ENCODE data around the gene DPP6.

The DPP6 gene

DNA sequence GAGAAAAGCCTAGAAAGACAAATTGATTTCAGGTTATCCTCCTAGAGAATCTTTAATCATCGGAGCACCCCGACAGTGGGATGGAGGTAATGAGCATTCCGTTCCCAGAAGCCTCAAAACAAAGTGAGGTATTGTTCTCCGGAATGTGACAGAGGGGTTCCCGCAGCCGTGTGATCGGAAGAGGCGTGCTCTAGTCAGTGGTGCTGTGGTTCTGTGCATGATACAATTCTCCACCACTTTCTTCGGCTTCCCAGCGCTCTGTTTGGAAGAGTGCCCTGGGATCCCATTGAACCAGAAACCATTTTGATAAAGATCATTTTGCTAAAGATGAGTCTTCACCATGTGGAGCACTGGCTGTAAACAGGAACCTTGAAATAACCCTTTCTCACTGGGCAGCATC, 516.1 kb downstream of the DPP6 start:
- no peak for DNase-seq

DNA sequence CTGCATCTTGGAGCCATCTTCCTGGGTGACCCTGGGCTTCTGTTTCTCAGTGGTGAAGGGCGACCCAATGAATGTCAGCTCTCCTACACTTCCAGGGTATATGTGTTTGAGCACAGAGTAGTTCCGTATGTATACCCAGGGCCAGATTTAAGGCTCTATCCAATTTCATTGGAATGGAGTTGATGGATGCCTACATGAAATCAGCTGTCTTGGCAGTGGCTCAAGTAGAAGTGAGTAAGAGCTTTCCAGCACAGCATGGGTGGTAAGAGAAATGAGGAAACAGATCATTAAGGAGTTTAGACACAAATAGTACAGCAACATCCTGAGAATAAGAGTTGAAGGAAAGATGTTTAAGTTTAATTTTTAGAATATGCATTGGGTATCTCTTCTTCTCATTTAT, 517.7 kb downstream of the DPP6 start:
- no peak for DNase-seq

DNA sequence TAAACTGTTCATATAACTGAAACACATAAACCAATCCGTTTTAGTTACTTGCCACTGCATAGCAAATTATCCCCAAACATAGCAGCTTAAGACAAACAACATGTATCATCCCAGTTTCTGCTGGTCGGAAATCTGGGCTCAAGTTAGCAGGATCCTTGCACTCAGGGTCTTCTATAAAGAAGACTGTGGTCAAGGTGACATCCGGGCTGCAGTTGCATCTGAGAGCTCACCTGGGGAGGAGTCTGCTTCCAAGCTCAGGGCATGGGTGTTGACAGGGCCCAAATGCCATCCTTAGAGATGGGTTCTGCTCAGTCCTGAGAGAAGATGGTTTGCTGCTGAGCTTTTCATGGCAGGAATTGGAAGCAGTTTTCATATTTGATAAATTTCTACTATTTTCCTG, 519.6 kb downstream of the DPP6 start:
- DNase-seq, result no peak

DNA sequence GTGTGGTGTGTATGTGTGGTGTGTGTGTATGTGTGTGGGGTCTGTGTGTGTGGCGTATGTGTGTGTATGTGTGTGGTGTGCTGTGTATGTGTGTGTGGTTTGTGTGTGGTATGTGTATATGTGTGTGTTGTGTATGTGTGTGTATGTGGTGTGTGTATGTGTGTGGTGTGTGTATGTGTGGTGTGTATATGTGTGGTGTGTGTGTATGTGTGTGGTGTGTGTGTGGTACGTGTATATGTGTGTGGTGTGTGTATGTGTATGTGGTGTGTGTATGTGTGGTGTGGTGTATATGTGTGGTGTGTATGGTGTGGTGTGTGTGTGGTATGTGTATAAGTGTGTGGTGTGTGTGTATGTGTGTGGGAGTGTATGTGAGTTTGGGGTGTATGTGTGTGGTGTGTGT, 522.0 kb downstream of the DPP6 start:
- no peak for DNase-seq

DNA sequence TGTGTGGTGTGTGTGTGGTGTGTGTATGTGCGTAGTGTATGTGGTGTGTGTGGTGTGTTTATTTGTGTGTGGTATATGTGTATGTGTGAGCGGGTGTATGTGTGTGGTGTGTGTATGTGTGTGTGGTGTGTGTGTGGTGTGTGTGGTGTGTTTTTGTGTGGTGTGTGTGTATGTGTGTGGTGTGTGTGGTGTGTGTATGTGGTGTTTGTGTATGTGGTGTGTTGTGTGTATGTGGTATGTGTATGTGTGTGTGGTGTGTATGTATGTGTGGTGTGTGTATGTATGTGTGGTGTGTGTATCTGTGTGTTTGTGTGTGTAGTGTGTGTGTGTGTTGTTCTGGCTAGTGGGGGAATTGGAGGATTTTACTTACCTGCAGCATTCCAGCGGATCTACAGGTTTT, 523.3 kb downstream of the DPP6 start:
- no peak for DNase-seq

DNA sequence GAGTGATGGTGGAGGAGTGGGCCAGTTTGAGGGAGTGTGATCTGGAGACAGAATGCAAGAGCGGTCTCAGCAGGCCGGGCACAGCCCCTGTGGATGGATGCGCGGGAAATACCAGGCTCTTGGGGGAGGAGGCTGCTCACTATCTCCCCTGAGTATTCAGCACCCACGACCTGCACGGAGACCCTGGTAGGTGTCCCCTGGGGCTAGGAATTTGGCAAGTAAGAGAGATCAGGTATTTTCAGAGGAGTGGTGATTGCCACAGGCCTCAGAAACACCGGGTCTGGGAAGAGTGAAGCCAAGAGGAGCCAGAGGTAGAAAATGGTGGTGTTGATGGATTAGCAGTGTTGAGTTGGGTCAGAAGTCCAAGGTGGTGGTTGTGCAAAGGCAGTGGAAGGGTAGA, 524.4 kb downstream of the DPP6 start:
- DNase-seq, result no peak

DNA sequence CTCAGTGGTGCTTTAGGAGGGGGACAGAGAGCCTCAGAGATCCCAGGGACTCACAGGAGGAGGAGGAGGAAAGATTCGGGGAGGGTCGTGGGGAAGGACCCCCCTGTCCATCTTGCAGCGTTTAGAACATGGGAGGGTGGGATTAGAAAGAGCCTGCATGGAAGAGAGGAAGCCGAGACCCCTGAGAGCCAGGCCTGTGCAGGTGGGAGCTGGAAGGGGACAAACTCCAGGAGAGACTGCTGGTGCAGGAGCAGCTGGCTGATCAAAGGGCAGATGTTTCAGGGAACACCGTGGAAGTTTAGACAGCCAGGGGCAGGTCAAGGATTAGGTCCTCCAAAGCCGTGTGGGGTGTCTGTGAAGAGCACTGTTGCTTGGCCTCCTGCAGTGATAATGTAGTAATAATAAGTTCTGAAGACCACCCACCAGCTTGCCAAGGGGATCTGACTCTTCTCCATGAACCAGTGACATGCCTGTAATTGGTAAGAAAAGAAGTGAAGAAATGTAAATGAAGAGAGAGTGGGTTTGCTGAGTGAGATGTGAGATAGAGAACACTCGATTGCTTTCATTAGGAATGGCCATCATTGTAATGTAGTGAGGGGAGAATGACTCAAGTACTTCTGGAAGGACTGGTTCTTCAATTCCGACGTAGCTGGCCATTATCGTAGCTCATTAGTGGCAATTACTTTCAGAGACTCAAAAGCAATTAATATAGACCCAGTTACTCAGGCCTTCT, 525.1 kb downstream of the DPP6 start:
- no peak for DNase-seq

DNA sequence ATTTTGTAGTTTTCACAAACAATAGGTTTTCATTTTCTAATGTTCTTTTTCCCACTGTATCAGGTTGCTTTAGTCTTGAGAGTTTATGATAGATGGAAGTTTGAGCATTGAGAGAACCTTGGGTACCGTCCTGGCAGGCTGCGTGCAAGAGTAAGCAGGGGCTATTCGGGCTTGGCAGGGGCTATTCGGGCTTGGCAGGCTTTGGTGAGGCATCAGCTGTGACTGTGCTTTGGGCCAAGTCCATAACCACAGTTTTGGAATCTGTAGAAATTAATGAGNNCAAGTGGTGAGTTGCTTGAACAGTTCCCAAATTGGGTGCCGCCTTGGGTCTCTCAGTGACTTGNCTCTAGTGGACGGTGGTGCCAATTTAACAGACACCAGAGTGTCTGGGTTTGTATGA, 526.1 kb downstream of the DPP6 start:
- no peak for DNase-seq

DNA sequence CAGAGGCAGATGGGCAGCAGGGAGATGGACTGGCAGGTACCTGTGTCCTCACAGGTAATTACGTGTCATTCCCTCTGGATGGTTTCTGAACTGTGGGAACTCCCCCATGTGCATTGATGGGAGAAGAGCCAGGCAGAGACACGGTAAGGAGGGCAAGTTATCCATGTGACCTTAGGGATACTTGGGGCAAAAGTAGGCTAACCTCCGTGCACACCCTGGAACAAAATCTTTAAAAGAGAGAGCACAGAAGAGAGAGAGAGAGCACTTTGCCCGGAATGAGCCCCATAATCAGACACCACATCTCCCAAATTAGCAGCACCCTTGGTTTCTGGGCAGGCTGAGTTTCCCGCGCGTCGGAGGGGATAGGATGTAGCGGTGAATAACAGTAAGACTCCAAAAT, 527.5 kb downstream of the DPP6 start:
- DNase-seq, result no peak

DNA sequence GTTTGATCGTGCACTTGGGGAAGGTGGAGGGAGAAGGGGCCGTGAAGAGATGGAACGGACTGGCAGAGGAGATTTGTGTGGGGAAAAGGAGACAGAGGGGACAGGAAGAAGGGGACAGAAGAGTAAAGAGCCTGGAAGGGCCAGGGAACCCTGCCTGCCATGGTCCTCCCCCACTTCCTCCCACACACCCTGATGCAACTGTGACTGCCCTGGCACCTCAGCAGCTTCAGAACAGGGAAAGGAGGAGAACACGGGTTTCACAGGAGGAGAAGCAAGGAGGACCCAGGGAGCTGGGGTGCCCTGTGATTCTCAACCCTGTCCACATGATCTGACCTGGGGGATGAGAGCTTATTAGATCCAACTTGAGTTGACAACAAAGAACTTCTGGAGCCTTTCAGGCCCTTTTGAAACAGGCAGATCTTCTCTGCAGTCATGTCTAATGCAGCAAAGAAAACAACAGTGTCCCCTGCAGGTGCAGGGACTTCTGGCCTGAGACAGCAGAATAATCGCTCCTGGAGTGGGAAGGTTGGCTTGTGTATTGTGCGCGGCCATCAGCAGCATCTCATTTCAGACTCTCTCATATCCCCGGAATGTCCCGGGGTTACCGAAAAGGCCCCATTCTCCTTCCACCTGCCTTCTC, 529.2 kb downstream of the DPP6 start:
- no peak for DNase-seq

DNA sequence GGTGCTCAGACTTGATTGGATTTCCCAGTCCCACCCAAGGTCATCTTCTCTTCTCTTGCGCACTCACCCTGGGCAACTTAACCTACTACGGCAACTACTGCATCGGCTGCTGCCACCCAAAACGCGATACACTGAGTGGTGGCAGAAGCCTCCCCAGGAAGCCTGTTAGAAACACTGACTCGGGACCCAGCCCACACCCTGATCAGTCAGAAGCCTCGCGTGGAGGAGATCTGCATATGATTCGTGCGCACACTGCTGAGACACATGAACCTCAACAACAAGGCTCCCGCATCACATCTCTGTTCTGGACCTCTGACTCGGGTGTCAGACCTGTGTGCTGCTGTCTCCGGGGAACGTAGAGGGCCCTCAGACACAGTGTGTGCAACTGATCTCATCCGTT, 531.3 kb downstream of the DPP6 start:
- no peak for DNase-seq

DNA sequence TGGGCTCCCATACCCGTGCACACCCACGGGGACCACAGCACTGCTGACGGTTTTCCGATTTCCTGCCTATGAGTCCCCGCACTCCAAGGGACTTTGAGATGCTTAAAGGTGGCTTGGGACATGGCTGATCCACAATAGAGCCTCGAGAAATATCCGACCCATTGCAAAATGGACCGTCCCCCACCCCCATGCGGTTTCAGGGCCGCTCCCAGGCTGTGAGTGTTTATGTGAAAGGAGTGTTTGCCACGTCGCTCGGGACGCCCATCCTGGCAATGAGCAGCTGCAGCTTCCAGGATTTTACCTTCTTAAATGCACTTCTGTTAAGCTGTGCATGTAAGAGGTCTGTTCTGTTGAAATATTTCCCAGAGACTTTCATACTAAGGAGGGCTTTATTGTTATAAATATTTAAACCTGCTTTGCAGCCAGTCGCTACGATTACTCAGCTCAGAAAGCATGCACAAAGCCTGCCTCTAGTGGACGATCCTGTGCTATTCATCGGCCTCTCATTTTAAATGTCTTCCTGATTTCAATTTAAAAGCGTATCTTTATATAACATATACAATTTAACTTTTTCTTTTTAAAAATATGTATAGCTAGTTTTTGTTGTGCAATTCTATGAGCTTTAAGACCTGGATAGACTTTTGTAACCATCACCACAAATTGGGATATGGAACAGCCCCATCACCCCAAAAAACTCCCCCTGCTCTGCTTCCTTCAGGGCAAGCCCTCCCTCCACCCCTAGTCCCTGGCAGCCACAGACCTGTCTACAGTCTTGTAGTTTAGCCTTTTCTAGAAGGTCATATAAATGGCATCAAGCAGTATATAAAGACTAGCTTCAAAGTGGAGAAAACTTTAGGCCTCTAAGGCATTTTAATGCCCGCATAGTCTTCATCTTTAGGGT, 532.4 kb downstream of the DPP6 start:
- no peak for DNase-seq

DNA sequence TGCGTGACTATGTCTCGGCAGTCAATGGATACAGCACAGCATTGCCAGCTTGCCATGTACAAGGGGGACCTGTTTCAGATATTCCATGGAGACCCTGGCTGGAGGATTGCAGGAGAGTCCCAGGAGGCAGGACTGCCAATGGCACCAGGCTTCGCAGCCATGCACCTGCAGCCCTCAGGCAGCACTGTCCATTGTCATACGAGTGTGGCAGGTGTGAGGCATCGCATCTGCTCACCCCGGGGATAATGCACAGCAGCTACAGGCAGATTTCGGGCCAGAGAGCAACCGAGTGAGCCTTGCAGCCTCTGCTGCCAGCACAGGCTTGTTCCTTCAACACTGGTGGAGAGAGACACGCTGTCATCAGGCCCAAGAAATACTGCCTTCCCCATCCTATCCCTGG, 535.6 kb downstream of the DPP6 start:
- no peak for DNase-seq

DNA sequence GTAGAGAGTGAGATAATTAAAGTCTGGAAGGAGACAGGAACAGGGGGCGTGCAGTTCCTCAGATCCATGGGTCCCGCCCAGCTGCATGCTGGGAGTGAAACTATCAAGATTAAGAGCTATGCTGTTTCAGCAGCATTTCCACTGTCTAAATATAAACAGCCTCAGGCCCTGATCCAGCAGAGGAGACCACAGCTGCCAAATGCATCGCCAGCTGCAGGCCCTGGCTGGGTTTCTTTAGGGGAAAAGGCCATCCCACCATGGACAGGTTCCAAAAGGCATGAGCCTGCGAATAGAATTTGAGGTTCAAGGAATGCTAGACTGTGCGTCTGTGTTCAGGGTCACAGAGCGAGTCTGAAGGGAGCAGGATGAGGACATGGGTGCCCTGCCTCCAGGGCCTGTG, 539.3 kb downstream of the DPP6 start:
- DNase-seq, result no peak

DNA sequence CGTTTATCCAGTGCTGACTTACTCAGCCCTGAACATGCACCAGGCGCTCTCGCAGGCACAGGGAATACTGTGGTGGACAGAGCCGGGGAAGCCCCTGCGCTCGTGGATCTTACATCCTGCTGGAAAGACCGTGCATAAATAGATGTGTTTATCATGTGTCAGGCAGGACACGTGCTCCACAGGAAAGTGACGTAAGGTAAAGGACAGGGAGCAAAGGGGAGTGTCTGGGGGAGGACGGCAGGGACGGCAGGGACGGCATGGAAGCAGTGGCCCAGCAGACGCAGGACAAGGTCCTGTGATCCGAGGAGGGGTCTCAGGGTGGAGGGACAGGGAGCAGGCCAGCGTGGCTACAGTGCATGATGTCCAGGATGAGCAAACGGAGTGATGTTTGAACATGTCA, 540.2 kb downstream of the DPP6 start:
- no peak for DNase-seq

DNA sequence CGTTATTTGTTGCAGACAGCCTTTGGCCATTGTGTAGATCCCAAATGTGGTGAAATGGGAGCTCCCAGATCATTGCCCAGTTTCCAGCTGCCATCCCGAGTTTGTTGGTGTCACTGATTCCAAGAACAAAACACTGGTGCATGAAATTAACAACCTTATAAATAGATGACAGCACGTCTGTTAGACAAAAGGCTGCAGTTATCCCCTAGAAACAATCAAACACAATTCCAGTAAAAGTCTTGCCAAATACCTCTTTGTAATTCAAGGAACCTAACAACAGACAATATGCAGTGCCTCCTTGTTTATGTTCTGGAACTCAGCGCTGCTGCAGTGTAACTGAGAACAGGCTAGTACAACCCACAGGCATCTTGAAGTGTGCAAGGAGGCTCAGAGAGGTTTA, 546.2 kb downstream of the DPP6 start:
- no peak for DNase-seq

DNA sequence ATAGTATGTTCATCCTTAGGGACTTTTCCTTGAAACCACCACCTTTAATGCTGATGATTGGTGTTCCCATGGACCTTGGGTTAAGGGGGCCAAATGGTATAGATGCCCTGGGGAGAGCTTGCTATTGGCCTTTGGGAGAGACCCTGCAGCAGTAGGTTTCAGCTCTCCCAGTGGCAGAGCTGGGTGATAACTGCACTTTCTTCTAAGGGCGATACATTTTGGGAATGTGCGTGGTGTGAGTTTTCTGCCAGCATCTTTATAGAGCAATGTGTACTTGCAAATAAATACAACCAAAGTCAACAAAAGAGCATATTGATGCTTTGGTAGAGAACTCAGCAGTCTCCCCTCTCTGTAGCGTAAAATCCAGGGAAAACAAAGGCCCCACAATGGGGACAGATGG, 546.7 kb downstream of the DPP6 start:
- no peak for DNase-seq

DNA sequence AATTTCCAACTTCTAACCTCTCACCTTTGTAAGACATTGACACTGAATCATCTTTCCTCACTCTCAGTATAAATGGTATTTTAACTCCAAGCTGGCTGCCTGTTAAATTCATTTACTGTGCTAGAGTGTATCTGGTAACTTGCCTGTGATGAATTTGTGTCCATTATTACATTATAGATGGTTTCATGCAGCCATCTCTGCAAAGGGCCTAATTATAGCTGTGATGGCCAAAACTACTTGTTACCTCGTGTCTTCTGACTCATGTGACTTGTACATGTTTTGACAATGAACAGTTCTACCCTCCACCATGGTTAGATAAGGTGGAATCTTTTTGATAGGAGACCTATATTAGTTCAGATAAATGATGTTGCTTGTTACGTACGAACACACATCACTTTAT, 558.7 kb downstream of the DPP6 start:
- DNase-seq, result no peak

DNA sequence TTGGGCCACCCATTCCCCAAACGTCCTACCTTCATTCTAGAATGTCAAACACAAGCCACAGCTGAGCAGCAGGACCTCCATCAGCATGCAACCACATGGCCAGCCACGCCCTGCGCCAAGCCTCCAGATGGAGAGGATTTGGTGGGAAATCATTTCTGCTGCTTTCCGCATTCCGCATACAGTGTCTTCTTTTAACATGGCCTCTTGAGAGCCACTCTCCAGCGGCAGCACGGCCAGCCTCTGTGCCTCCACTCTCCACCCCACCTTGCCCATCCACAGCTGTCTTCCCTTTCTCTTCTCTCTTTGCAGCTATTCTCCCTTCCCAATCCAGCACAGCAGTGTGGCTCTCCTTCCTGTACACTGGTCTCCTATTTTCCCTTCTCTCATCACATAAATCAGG, 561.6 kb downstream of the DPP6 start:
- DNase-seq, result no peak

DNA sequence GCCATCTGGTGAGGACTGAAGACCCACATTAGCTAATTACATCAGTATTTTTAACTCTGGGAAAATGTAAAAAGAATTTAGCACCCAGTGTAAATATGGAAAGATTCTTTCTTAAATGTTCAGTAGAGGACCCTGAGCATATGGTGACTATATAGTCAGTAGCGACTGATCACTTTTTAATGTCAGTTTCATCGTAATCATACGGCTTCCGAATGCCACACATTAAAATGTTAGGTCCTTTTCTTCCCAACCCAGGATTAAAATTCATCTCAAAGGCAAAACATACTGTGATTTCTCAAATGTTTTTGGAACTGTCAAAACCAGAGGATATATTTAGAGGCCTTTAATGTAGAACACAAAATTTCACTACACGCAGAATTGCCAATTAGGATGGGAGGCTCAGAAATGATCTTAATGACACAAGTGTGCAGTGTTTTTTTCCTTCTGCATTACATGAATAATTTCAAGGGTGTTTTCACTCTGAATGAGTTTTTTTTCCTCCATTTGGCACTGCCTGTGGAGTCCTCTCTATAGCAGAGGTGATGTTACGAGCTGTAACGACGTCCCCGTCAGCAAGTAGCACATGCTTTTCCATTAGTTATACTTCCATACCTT, 568.0 kb downstream of the DPP6 start:
- no peak for DNase-seq

DNA sequence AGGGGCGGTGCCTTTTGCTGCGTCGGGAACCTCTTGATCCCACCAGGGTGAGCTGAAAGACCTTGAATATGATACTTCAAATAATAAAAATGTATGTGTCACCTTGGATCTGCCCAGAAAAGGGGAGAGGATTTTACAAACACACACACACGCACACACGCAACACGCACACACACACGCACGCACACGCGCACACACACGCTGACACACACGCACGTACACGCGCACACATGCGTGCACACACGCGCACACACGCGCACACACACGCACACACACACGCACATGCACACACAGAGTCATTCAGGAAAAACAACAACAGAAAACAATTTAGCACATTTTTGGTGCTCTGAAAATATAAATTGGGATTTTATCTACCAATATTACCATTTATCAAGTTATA, 571.2 kb downstream of the DPP6 start:
- no peak for DNase-seq

DNA sequence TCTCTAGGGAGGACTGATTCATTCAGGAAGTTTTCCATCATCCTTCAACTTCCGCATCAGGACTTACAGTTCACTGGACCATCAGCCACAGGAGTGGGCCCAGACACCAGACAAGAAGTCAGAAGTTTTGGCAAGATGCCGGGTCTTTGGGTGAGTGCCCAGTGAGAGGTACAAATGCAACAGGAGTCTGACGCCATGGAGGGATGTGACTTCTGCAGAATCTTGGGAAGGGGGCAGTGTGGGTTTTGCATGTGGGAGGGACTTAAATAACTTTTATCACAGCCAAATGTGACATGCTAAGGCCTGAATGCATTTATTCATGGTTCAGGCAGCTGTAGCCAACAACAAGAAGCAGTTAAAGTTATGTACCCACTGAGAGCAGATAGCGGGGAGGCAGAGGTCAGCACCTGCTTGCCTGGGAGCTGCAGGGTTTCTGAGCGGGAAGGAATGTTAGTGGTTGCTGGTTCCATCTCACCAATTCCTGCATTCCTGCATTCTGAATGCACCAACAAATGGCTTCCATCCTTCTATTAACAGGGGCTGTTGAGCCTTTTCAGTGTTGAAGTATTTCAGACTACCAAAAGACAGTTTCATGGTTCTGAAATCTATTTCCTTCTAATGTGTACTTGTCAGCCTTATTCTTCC, 575.6 kb downstream of the DPP6 start:
- no peak for DNase-seq

DNA sequence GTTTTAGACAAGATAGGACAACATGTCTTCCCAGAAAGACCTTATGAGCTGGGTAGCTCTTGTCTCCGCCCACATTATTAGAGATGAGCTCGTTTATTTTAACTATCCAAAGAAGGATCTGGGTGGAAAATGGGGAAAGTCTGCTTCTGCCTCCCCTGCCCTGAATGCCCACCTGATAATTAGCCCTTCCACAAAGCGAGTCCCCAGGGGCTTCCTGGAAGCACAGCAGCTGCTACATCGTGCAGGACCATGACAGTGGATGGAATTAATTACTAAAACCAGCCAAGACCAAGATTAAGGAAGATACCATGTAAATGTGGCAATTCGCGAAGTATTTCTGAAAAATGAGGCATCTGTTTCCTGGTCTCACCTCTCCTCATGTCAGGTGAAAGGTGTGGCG, 576.4 kb downstream of the DPP6 start:
- no peak for DNase-seq

All from activated CD4-positive, alpha-beta T cell treated with anti-CD3 and anti-CD28 coated beads, Interleukin-2, amount 50 U/mL, for 16 hours (primary cell).